ENCODE results near the gene RAPSN.
"Not testable (repeated sequence)": the region's sequence is repeated elsewhere in the genome, so short reads cannot be mapped to it uniquely, and the experiment has no call there.

Gene RAPSN

GRCh38 chr11:47464483-47464882 is 15.5 kb upstream of the RAPSN start:
- H3K36me3 ChIP-seq (ENCODE audit: control insufficient read depth, low read length), result peaks cover 40% of the 10 kb centered on the region
- no peak overlapping the region for H3K4me3 ChIP-seq (ENCODE audit: low read length)
- H3K27ac ChIP-seq (ENCODE audit: low read depth, low read length), result no peak overlapping the region
- H3K9me2 ChIP-seq (replicated peaks; ENCODE audit: control insufficient read depth, low read length), result no peaks in the 10 kb centered on the region
- H3K4me1 ChIP-seq (ENCODE audit: control insufficient read depth, low read length), result no peaks in the 10 kb centered on the region
- H3K27me3 ChIP-seq (ENCODE audit: control insufficient read depth, low read length), result no peaks in the 10 kb centered on the region
- H4K20me1 ChIP-seq (ENCODE audit: control insufficient read depth, insufficient read depth, low read depth, low read length), result no peaks in the 10 kb centered on the region
- peaks cover 2% of the 10 kb centered on the region; the same call in 1 of the 2 replicates for H3F3A ChIP-seq (ENCODE audit: control insufficient read depth, insufficient read depth)
- H3K9me3 ChIP-seq (ENCODE audit: control insufficient read depth, insufficient read depth, low read length), result no peaks in the 10 kb centered on the region
- TF ChIP-seq EZH2phosphoT487 (IDR thresholded peaks at IDR 0.05; ENCODE audit: borderline replicate concordance, low read length), result no peak
- no peak for TF ChIP-seq CTCF (IDR thresholded peaks at IDR 0.05; ENCODE audit: low read depth, low read length, poor library complexity, severe bottlenecking)
- H3K79me2 ChIP-seq (ENCODE audit: control insufficient read depth, low read length), result no peaks in the 10 kb centered on the region; the same call in 1 of the 2 replicates
- H3K4me2 ChIP-seq (ENCODE audit: low read length), result no peak overlapping the region

- no peak overlapping the region for H3K4me3 ChIP-seq (ENCODE audit: low read length)
- H4K20me1 ChIP-seq (ENCODE audit: control insufficient read depth, insufficient read depth, low read depth, low read length), result no peaks in the 10 kb centered on the region
- no peaks in the 10 kb centered on the region for H3K9me3 ChIP-seq (ENCODE audit: control insufficient read depth, insufficient read depth, low read length)
- peaks cover 2% of the 10 kb centered on the region for H3F3A ChIP-seq (ENCODE audit: control insufficient read depth, insufficient read depth)
- H3K27ac ChIP-seq (ENCODE audit: low read depth, low read length), result no peak overlapping the region
- H3K4me2 ChIP-seq (ENCODE audit: low read length), result no peak overlapping the region
- H3K9me2 ChIP-seq (replicated peaks; ENCODE audit: control insufficient read depth, low read length), result no peaks in the 10 kb centered on the region
- no peak for TF ChIP-seq EZH2phosphoT487 (IDR thresholded peaks at IDR 0.05; ENCODE audit: borderline replicate concordance, low read length)
- no peak for TF ChIP-seq CTCF (IDR thresholded peaks at IDR 0.05; ENCODE audit: low read depth, low read length, poor library complexity, severe bottlenecking)
- no peaks in the 10 kb centered on the region for H3K4me1 ChIP-seq (ENCODE audit: control insufficient read depth, low read length)
- H3K27me3 ChIP-seq (ENCODE audit: control insufficient read depth, low read length), result no peaks in the 10 kb centered on the region
- no peaks in the 10 kb centered on the region; the same call in 1 of the 2 replicates for H3K79me2 ChIP-seq (ENCODE audit: control insufficient read depth, low read length)
- peaks cover 14% of the 10 kb centered on the region for H3K36me3 ChIP-seq (ENCODE audit: control insufficient read depth, low read length)
Observed at GRCh38 chr11:47461876-47462275, 12.9 kb upstream of the RAPSN start.

GRCh38 chr11:47460571-47461235 is 11.8 kb upstream of the RAPSN start:
- no peaks in the 10 kb centered on the region for H4K20me1 ChIP-seq (ENCODE audit: control insufficient read depth, insufficient read depth, low read depth, low read length)

GRCh38 chr11:47454258-47454671 is 5.3 kb upstream of the RAPSN start:
- not testable (repeated sequence) for H3K4me1 ChIP-seq (ENCODE audit: control insufficient read depth, low read length)

More at GRCh38 chr11:47460571-47461235, 11.8 kb upstream of the RAPSN start:
- Histone ChIP-seq H3K4me3 (ENCODE audit: low read length) (no peak overlapping the region), H3K36me3 (ENCODE audit: control insufficient read depth, low read length) (peaks cover 10% of the 10 kb centered on the region), H3K4me1 (ENCODE audit: control insufficient read depth, low read length) (no peaks in the 10 kb centered on the region), H3K9me3 (ENCODE audit: control insufficient read depth, insufficient read depth, low read length) (no peaks in the 10 kb centered on the region), H3K27ac (ENCODE audit: low read depth, low read length) (no peak overlapping the region), H3K27me3 (ENCODE audit: control insufficient read depth, low read length) (no peaks in the 10 kb centered on the region), H3K9me2 (replicated peaks; ENCODE audit: control insufficient read depth, low read length) (no peaks in the 10 kb centered on the region), H3K4me2 (ENCODE audit: low read length) (no peak overlapping the region), H3F3A (ENCODE audit: control insufficient read depth, insufficient read depth) (peaks cover 2% of the 10 kb centered on the region), H3K79me2 (ENCODE audit: control insufficient read depth, low read length) (no peaks in the 10 kb centered on the region)
- no peak for TF ChIP-seq EZH2phosphoT487 (IDR thresholded peaks at IDR 0.05; ENCODE audit: borderline replicate concordance, low read length)

More at GRCh38 chr11:47454258-47454671, 5.3 kb upstream of the RAPSN start:
- not testable (repeated sequence) for H3K9me2 ChIP-seq (replicated peaks; ENCODE audit: control insufficient read depth, low read length); H3K27me3 ChIP-seq (ENCODE audit: control insufficient read depth, low read length); H3K27ac ChIP-seq (ENCODE audit: low read depth, low read length); H3K4me3 ChIP-seq (ENCODE audit: low read length); H4K20me1 ChIP-seq (ENCODE audit: control insufficient read depth, insufficient read depth, low read depth, low read length); H3K9me3 ChIP-seq (ENCODE audit: control insufficient read depth, insufficient read depth, low read length); H3K79me2 ChIP-seq (ENCODE audit: control insufficient read depth, low read length); H3F3A ChIP-seq (ENCODE audit: control insufficient read depth, insufficient read depth); H3K36me3 ChIP-seq (ENCODE audit: control insufficient read depth, low read length)
- H3K4me2 ChIP-seq (ENCODE audit: low read length), result peak overlapping the region; percentile 2; the same call in 1 of the 2 replicates
- TF ChIP-seq CTCF (IDR thresholded peaks at IDR 0.05; ENCODE audit: low read depth, low read length, poor library complexity, severe bottlenecking), result peak; percentile 75
